ENCODE measurements around the gene EEFSEC.

DNA sequence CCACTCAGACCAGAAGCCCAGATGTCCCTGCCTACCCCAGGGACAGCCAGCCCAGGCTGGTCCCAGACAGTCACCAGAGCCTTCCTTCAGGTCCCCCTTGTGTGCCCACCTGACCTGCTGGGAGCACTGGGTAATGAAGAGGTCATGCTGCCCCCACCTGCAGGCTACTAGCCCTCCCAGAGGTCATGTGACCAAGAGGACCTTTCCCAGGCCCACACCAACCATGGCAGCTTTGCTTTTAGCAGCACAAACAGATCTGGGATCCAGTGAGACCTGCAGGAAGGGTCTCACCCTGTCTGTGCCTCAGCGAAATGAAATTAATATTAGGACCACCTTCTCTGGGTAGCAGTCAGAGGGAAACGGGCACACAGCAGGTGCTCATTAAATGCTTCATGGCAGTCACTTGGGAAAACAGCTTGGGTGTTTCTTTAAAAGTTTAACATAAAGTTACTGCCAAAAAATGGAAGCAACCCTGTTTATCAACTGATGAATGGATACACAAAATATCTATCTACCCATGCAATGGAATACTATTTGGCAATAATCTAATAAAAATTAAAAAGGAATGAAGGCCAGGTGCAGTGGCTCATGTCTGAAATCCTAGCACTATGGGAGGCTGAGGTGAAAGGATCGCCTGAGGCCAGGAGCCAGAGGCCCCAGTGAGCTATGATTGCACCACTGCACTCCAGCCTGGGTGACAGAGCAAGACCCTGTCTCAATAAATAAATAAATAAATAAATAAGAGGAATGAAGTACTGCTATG is 269.7 kb downstream of the EEFSEC start:
- TF ChIP-seq, protein P1, sequence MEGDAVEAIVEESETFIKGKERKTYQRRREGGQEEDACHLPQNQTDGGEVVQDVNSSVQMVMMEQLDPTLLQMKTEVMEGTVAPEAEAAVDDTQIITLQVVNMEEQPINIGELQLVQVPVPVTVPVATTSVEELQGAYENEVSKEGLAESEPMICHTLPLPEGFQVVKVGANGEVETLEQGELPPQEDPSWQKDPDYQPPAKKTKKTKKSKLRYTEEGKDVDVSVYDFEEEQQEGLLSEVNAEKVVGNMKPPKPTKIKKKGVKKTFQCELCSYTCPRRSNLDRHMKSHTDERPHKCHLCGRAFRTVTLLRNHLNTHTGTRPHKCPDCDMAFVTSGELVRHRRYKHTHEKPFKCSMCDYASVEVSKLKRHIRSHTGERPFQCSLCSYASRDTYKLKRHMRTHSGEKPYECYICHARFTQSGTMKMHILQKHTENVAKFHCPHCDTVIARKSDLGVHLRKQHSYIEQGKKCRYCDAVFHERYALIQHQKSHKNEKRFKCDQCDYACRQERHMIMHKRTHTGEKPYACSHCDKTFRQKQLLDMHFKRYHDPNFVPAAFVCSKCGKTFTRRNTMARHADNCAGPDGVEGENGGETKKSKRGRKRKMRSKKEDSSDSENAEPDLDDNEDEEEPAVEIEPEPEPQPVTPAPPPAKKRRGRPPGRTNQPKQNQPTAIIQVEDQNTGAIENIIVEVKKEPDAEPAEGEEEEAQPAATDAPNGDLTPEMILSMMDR (conservative IDR thresholded peaks at IDR 0.05; ENCODE audit: low read depth in 2 of 2): no peak
- TF ChIP-seq POLR2AphosphoS5 (IDR thresholded peaks at IDR 0.05; ENCODE audit: low read depth): no peak
- TF ChIP-seq EZH2phosphoT487 (IDR thresholded peaks at IDR 0.05; ENCODE audit: unreplicated experiment): no peak
- TF ChIP-seq CREB1 (CRISPR knock-in tag; IDR thresholded peaks at IDR 0.05; ENCODE audit: low read depth): no peak
- no peak for TF ChIP-seq EZH2 (IDR thresholded peaks at IDR 0.05; ENCODE audit: low read depth, unreplicated experiment)
- TF ChIP-seq, protein P2, sequence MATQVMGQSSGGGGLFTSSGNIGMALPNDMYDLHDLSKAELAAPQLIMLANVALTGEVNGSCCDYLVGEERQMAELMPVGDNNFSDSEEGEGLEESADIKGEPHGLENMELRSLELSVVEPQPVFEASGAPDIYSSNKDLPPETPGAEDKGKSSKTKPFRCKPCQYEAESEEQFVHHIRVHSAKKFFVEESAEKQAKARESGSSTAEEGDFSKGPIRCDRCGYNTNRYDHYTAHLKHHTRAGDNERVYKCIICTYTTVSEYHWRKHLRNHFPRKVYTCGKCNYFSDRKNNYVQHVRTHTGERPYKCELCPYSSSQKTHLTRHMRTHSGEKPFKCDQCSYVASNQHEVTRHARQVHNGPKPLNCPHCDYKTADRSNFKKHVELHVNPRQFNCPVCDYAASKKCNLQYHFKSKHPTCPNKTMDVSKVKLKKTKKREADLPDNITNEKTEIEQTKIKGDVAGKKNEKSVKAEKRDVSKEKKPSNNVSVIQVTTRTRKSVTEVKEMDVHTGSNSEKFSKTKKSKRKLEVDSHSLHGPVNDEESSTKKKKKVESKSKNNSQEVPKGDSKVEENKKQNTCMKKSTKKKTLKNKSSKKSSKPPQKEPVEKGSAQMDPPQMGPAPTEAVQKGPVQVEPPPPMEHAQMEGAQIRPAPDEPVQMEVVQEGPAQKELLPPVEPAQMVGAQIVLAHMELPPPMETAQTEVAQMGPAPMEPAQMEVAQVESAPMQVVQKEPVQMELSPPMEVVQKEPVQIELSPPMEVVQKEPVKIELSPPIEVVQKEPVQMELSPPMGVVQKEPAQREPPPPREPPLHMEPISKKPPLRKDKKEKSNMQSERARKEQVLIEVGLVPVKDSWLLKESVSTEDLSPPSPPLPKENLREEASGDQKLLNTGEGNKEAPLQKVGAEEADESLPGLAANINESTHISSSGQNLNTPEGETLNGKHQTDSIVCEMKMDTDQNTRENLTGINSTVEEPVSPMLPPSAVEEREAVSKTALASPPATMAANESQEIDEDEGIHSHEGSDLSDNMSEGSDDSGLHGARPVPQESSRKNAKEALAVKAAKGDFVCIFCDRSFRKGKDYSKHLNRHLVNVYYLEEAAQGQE (IDR thresholded peaks at IDR 0.05; ENCODE audit: unreplicated experiment): no peak
- TF ChIP-seq NANOG (IDR thresholded peaks at IDR 0.05; ENCODE audit: borderline replicate concordance): no peak
- TF ChIP-seq ZNF331 (CRISPR knock-in tag; IDR thresholded peaks at IDR 0.05; ENCODE audit: low read depth): no peak
- TF ChIP-seq JUNB (IDR thresholded peaks at IDR 0.05; ENCODE audit: unreplicated experiment): no peak
